Purkinje cell (primary cell): ENCODE measurements around the gene ARHGAP12. TPM values are rescaled to one million over a fixed set of nuclear protein-coding genes. Genes with fewer than 3 reads are reported as not detected.

Source experiments
- polyA plus RNA-seq: library from polyadenylated mRNA; unstranded; fragments of >200 nt; fragmentation: Nextera tagmentation; gene quantifications from 2 replicates; pipeline ENCODE4 v1.2.1, GENCODE V29; 2014

The ARHGAP12 gene, protein sequence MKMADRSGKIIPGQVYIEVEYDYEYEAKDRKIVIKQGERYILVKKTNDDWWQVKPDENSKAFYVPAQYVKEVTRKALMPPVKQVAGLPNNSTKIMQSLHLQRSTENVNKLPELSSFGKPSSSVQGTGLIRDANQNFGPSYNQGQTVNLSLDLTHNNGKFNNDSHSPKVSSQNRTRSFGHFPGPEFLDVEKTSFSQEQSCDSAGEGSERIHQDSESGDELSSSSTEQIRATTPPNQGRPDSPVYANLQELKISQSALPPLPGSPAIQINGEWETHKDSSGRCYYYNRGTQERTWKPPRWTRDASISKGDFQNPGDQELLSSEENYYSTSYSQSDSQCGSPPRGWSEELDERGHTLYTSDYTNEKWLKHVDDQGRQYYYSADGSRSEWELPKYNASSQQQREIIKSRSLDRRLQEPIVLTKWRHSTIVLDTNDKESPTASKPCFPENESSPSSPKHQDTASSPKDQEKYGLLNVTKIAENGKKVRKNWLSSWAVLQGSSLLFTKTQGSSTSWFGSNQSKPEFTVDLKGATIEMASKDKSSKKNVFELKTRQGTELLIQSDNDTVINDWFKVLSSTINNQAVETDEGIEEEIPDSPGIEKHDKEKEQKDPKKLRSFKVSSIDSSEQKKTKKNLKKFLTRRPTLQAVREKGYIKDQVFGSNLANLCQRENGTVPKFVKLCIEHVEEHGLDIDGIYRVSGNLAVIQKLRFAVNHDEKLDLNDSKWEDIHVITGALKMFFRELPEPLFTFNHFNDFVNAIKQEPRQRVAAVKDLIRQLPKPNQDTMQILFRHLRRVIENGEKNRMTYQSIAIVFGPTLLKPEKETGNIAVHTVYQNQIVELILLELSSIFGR
- polyA plus RNA-seq = 331 and 456 TPM in 2 replicates

DNA sequence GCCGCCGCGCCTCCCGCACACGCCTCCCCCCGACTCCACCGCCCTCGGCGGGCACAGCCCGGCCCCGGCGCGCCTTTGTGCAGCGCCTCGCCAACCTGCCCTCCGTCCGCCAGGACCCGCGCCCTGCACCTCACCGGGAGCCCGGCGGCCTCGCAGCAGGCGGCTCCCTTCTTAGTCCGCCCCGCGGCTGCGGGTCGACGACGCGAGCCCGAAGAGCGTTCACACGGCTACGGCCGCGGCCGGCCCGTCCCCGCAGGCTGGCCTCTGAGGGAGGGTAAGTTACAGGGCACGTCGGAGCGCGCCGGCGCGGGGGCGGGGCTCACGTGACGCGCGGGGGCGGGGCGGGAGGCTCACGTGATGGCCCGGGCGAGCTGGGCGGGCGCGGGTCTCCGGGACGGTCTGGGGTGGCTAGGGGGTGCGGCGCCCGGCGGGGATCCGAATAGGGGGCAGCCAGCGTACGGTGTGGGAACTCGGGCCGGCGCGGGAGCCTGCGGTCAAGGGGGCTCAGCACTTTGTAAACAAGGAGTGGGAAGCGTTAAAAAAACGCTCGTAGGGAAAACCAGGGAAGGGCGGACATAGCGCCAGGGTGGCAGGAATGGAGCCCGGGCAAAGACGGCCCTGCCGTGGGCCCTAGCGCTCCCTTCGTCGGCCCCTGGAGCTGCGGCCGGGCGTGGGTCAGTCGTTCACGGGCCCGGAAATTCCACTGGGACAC is at the start of gene ARHGAP12:
TSS of gene ARHGAP12 (minus strand) at position 283 of the 712 bp plus-strand sequence. CDS start 19,976 bp downstream, outside the sequence.

Other genes starting within 250 kb of the ARHGAP12 start
- gene KIF5B, start 127.6 kb upstream of the ARHGAP12 start, polyA plus RNA-seq = 47.9 and 52.2 TPM in 2 replicates